ENCODE measurements around the gene NDUFB4.
A peak's percentile ranks its signal among the peaks of the same experiment; 100 is the strongest.

NDUFB4 gene

GRCh38 chr3:120596116-120596852 is at the start of gene NDUFB4:
NDUFB4 (plus strand) TSS chr3:120596336; CDS start chr3:120596360, 24 bp downstream.
- DNase-seq = peak; percentile 99

GRCh38 chr3:120550546-120550945 is 45.6 kb upstream of the NDUFB4 start:
- DNase-seq = no peak

GRCh38 chr3:120552184-120553172 is 43.7 kb upstream of the NDUFB4 start:
- no peak for DNase-seq

- no peak for DNase-seq
Observed at GRCh38 chr3:120554812-120555606, 41.1 kb upstream of the NDUFB4 start.

GRCh38 chr3:120555657-120556509 is 40.3 kb upstream of the NDUFB4 start:
- no peak for DNase-seq

GRCh38 chr3:120557115-120557514 is 39.0 kb upstream of the NDUFB4 start:
- no peak for DNase-seq

- peak; percentile 93 for DNase-seq
Observed at GRCh38 chr3:120558771-120559241, 37.3 kb upstream of the NDUFB4 start.

- DNase-seq = peak; percentile 93
Observed at GRCh38 chr3:120559242-120560061, 36.7 kb upstream of the NDUFB4 start.

- DNase-seq = no peak
Observed at GRCh38 chr3:120560304-120561250, 35.6 kb upstream of the NDUFB4 start.

- DNase-seq = peak; percentile 76
Observed at GRCh38 chr3:120561251-120562045, 34.7 kb upstream of the NDUFB4 start.

- peak; percentile 72 for DNase-seq
Observed at GRCh38 chr3:120563356-120564022, 32.6 kb upstream of the NDUFB4 start.

GRCh38 chr3:120566243-120566975 is 29.7 kb upstream of the NDUFB4 start:
- no peak for DNase-seq

GRCh38 chr3:120567370-120568201 is 28.6 kb upstream of the NDUFB4 start:
- DNase-seq = no peak

- no peak for DNase-seq
Observed at GRCh38 chr3:120568202-120568531, 28.0 kb upstream of the NDUFB4 start.

GRCh38 chr3:120568598-120568997 is 27.5 kb upstream of the NDUFB4 start:
- DNase-seq = no peak

GRCh38 chr3:120569222-120570057 is 26.7 kb upstream of the NDUFB4 start:
- no peak for DNase-seq
